Vagina (tissue), 2 donors: ENCODE results near the gene PODN. TPM values are rescaled to one million over a fixed set of nuclear protein-coding genes. Genes with fewer than 3 reads are reported as not detected.

Source experiments
- DNase-seq, 2 donors: peaks; one replicate each; pipeline ENCODE4 v3.0.0-alpha.2; 2017; ENCODE audit errors: extremely low spot score in 2 of 2
- H3K27ac ChIP-seq: fragments of 200-600 bp; sonication (generic); one replicate; pipeline ENCODE4 v1.5.1; 2019
- H3K27me3 ChIP-seq: fragments of 200-600 bp; sonication (generic); one replicate; pipeline ENCODE4 v1.5.1; 2019
- H3K36me3 ChIP-seq, 2 donors: fragments of 200-600 bp; sonication (generic); one replicate each; pipeline ENCODE4 v1.5.1; 2017 to 2019
- H3K4me1 ChIP-seq: fragments of 200-600 bp; sonication (generic); one replicate; pipeline ENCODE4 v1.5.1; 2019
- H3K4me3 ChIP-seq, 2 donors: fragments of 200-600 bp; sonication (generic); 1 replicate in 1 of 2; 2 replicates in 1 of 2; pipeline ENCODE4 v1.5.1; 2016 to 2019
- H3K9me3 ChIP-seq: fragments of 200-600 bp; sonication (generic); one replicate; pipeline ENCODE4 v1.5.1; 2019
- POLR2A ChIP-seq, 2 donors: fragments of 450-650 bp; IDR thresholded peaks; one replicate each; pipeline ENCODE4 v1.6.1; 2017; ENCODE audit warnings: antibody characterized with exemption in 2 of 2, mild to moderate bottlenecking in 2 of 2, moderate library complexity in 2 of 2
- POLR2AphosphoS5 ChIP-seq, 2 donors: sonication (generic); formaldehyde crosslinking; IDR thresholded peaks; one replicate each; pipeline ENCODE4 v1.9.0; 2017; ENCODE audit warnings: antibody characterized with exemption in 2 of 2, mild to moderate bottlenecking in 2 of 2, low read depth in 1 of 2; ENCODE audit not compliant: insufficient read depth in 1 of 2
- intact Hi-C: fragments of 100-400 bp; cut with DNase I; formaldehyde crosslinking; loops from one replicate; pipeline ENCODE4 v1.15.1; 2023
- total RNA-seq: library from RNA; depleted of rRNA; stranded (reverse); fragments of >200 nt; gene quantifications from one replicate; pipeline ENCODE4 v1.2.3, GENCODE V29; 2016
- TF ChIP-seq, protein P1 (sequence below), 3 experiments: fragments of 450-650 bp in 2 of 3; fragments of 200-600 bp in 1 of 3; sonication (generic) in 1 of 3; IDR thresholded peaks; one replicate each; pipeline ENCODE4 v1.5.1; 2017 to 2019; ENCODE audit warnings: antibody characterized with exemption in 3 of 3, mild to moderate bottlenecking in 2 of 3, moderate library complexity in 2 of 3

PODN gene
- total RNA-seq, 1 donor from 2014 or later = 207 TPM

DNA sequence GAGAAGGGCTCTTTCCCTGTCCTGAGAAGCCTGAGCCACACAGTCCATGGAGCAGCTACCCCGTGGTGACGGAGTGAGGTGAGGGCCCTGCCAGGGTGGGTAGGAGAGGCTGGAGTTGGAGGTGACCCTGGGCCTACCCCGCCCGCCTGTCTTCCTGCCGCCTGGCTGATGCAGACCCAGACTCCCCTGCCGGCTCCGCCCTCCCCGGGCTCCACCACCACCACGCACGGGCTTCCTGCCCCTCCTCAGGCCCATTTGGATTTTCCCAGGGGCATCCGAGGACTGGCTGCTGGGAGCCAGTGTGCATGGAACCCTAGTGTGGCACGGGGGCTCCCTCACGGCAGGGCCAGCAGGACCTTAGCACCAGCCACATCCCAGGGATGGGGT is 32.5 kb downstream of the PODN start:
- Histone ChIP-seq H3K27me3 (no peaks in the 10 kb centered on the region), H3K4me3 (no peak overlapping the region), H3K4me1 (no peaks in the 10 kb centered on the region), H3K9me3 (no peaks in the 10 kb centered on the region), H3K27ac (no peak overlapping the region), H3K36me3 (no peaks in the 10 kb centered on the region)
- TF ChIP-seq POLR2AphosphoS5 (IDR thresholded peaks at IDR 0.05; ENCODE audit: insufficient read depth in 1 of 2, low read depth in 1 of 2) (no peak), POLR2A (IDR thresholded peaks at IDR 0.05) (no peak)
- TF ChIP-seq, protein P1, sequence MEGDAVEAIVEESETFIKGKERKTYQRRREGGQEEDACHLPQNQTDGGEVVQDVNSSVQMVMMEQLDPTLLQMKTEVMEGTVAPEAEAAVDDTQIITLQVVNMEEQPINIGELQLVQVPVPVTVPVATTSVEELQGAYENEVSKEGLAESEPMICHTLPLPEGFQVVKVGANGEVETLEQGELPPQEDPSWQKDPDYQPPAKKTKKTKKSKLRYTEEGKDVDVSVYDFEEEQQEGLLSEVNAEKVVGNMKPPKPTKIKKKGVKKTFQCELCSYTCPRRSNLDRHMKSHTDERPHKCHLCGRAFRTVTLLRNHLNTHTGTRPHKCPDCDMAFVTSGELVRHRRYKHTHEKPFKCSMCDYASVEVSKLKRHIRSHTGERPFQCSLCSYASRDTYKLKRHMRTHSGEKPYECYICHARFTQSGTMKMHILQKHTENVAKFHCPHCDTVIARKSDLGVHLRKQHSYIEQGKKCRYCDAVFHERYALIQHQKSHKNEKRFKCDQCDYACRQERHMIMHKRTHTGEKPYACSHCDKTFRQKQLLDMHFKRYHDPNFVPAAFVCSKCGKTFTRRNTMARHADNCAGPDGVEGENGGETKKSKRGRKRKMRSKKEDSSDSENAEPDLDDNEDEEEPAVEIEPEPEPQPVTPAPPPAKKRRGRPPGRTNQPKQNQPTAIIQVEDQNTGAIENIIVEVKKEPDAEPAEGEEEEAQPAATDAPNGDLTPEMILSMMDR (IDR thresholded peaks at IDR 0.05) = no peak
- no peak for DNase-seq
- intact Hi-C loops = no loop called here

GRCh38 chr1:53104289-53104913 is 42.4 kb downstream of the PODN start:
- Histone ChIP-seq H3K9me3 (no peaks in the 10 kb centered on the region), H3K4me3 (no peak overlapping the region), H3K4me1 (peaks cover 15% of the 10 kb centered on the region), H3K27ac (no peak overlapping the region), H3K27me3 (no peaks in the 10 kb centered on the region), H3K36me3 (no peaks in the 10 kb centered on the region)
- intact Hi-C loops = no loop called here
- no peak for DNase-seq
- TF ChIP-seq, protein P1 (IDR thresholded peaks at IDR 0.05) = no peak
- no peak for TF ChIP-seq POLR2AphosphoS5 (IDR thresholded peaks at IDR 0.05; ENCODE audit: insufficient read depth in 1 of 2, low read depth in 1 of 2)
- TF ChIP-seq POLR2A (IDR thresholded peaks at IDR 0.05) = no peak

GRCh38 chr1:53107090-53107489 is 45.1 kb downstream of the PODN start:
- Histone ChIP-seq H3K27ac (peak overlapping the region; percentile 86), H3K4me3 (no peak overlapping the region), H3K27me3 (no peaks in the 10 kb centered on the region), H3K4me1 (peaks cover 36% of the 10 kb centered on the region), H3K36me3 (no peaks in the 10 kb centered on the region), H3K9me3 (no peaks in the 10 kb centered on the region)
- no peak for TF ChIP-seq POLR2AphosphoS5 (IDR thresholded peaks at IDR 0.05; ENCODE audit: insufficient read depth in 1 of 2, low read depth in 1 of 2)
- TF ChIP-seq, protein P1 (IDR thresholded peaks at IDR 0.05) = no peak
- no peak for TF ChIP-seq POLR2A (IDR thresholded peaks at IDR 0.05)
- intact Hi-C loops = no loop called here
- no peak for DNase-seq

- Histone ChIP-seq H3K27me3 (no peaks in the 10 kb centered on the region), H3K9me3 (no peaks in the 10 kb centered on the region), H3K36me3 (no peaks in the 10 kb centered on the region), H3K27ac (peak overlapping the region; percentile 86), H3K4me3 (no peak overlapping the region), H3K4me1 (peaks cover 41% of the 10 kb centered on the region)
- no peak for TF ChIP-seq POLR2AphosphoS5 (IDR thresholded peaks at IDR 0.05; ENCODE audit: insufficient read depth in 1 of 2, low read depth in 1 of 2)
- TF ChIP-seq POLR2A (IDR thresholded peaks at IDR 0.05) = no peak
- TF ChIP-seq, protein P1 (IDR thresholded peaks at IDR 0.05) = no peak
- DNase-seq = no peak
- intact Hi-C loops = no loop called here
Measured at GRCh38 chr1:53107570-53108322, 45.7 kb downstream of the PODN start.
